ENCODE measurements around the gene FBXO33.

Gene FBXO33

GRCh38 chr14:39432179-39432618 lies at the start of gene FBXO33:
TSS of gene FBXO33 (minus strand) at chr14:39432433. CDS start at chr14:39432162, 271 bp downstream.
- H3K27me3 ChIP-seq (replicated peaks) = no peaks in the 10 kb centered on the region
- TF ChIP-seq CTCF (IDR thresholded peaks at IDR 0.05; ENCODE audit: low read depth, low read length, missing control alignments) = no peak
- peak; percentile 95 for DNase-seq
- no peaks in the 10 kb centered on the region for H3K36me3 ChIP-seq (replicated peaks)
- in situ Hi-C loops (cut with HindIII; ENCODE audit: low pct_ligation_motif_present, low sequenced_read_pairs) = no loop called here
- H3K27ac ChIP-seq = peak within 1 kb of the TSS; percentile 100
- H3K4me3 ChIP-seq (ENCODE audit: low read depth, low read length) = peak within 1 kb of the TSS; percentile 84

- in situ Hi-C loops (cut with HindIII; ENCODE audit: low pct_ligation_motif_present, low sequenced_read_pairs) = no loop called here
- H3K27me3 ChIP-seq (replicated peaks) = no peaks in the 10 kb centered on the region
- no peak for TF ChIP-seq CTCF (IDR thresholded peaks at IDR 0.05; ENCODE audit: low read depth, low read length, missing control alignments)
- H3K4me3 ChIP-seq (ENCODE audit: low read depth, low read length) = no peak overlapping the region
- DNase-seq = no peak
- H3K27ac ChIP-seq = no peak overlapping the region
- no peaks in the 10 kb centered on the region for H3K36me3 ChIP-seq (replicated peaks)
Measured at GRCh38 chr14:39474416-39474911, 42.2 kb upstream of the FBXO33 start.

GRCh38 chr14:39472078-39472477 lies 39.8 kb upstream of the FBXO33 start:
- TF ChIP-seq CTCF (IDR thresholded peaks at IDR 0.05; ENCODE audit: low read depth, low read length, missing control alignments) = no peak
- Histone ChIP-seq H3K27ac (no peak overlapping the region), H3K36me3 (replicated peaks) (no peaks in the 10 kb centered on the region), H3K4me3 (ENCODE audit: low read depth, low read length) (no peak overlapping the region), H3K27me3 (replicated peaks) (no peaks in the 10 kb centered on the region)
- in situ Hi-C loops (cut with HindIII; ENCODE audit: low pct_ligation_motif_present, low sequenced_read_pairs) = no loop called here
- no peak for DNase-seq

GRCh38 chr14:39469094-39469710 lies 37.0 kb upstream of the FBXO33 start:
- no peak overlapping the region for H3K27ac ChIP-seq
- no peak for DNase-seq
- H3K4me3 ChIP-seq (ENCODE audit: low read depth, low read length) = no peak overlapping the region
- no peaks in the 10 kb centered on the region for H3K36me3 ChIP-seq (replicated peaks)
- H3K27me3 ChIP-seq (replicated peaks) = no peaks in the 10 kb centered on the region
- in situ Hi-C loops (cut with HindIII; ENCODE audit: low pct_ligation_motif_present, low sequenced_read_pairs) = no loop called here
- TF ChIP-seq CTCF (IDR thresholded peaks at IDR 0.05; ENCODE audit: low read depth, low read length, missing control alignments) = peak; percentile 52

GRCh38 chr14:39467889-39468524 lies 35.8 kb upstream of the FBXO33 start:
- in situ Hi-C loops (cut with HindIII; ENCODE audit: low pct_ligation_motif_present, low sequenced_read_pairs) = no loop called here

More at GRCh38 chr14:39467889-39468524, 35.8 kb upstream of the FBXO33 start:
- Histone ChIP-seq H3K36me3 (replicated peaks) (no peaks in the 10 kb centered on the region), H3K27me3 (replicated peaks) (no peaks in the 10 kb centered on the region), H3K4me3 (ENCODE audit: low read depth, low read length) (no peak overlapping the region), H3K27ac (no peak overlapping the region)
- TF ChIP-seq CTCF (IDR thresholded peaks at IDR 0.05; ENCODE audit: low read depth, low read length, missing control alignments) = peak; percentile 64
- DNase-seq = peak; percentile 57
